Stimulated activated CD8-positive, alpha-beta memory T cell treated with anti-CD3 and anti-CD28 coated beads, Interleukin-12 subunit alpha, Interleukin-12 subunit beta, amount 100 ng/mL, for 24 hours (primary cell): ENCODE measurements around the gene MRPL37.

Experiments
- DNase-seq: peaks from one replicate; pipeline ENCODE4 v3.0.0-alpha.2; 2020; ENCODE audit errors: extremely low read depth

Gene MRPL37

GRCh38 chr1:54240741-54241335, 40.9 kb downstream of the MRPL37 start:
- DNase-seq, result no peak

GRCh38 chr1:54241364-54241763, 41.4 kb downstream of the MRPL37 start:
- DNase-seq, result no peak

- no peak for DNase-seq
Observed at GRCh38 chr1:54243022-54243421, 43.1 kb downstream of the MRPL37 start.

DNA sequence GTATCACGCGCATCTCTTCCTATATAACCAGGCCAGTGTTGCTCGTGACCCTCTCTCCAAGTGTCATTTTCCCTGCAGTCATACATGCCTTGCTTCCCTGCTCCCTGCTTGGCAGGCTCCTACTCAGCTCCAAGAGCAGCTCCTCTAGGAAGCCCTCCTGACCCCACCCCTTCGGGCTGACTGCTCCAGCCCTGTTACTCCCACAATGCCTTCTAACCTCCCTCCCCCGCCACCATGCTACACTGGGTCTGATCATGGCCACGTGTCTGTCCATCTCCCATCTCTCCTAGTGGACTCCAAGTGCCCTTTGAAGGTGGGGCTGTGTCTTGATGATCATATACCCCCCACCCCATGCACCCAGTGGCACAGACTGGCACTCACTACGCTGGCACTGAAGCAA, 44.7 kb downstream of the MRPL37 start:
- no peak for DNase-seq

- no peak for DNase-seq
Observed at GRCh38 chr1:54245501-54245900, 45.5 kb downstream of the MRPL37 start.

DNA sequence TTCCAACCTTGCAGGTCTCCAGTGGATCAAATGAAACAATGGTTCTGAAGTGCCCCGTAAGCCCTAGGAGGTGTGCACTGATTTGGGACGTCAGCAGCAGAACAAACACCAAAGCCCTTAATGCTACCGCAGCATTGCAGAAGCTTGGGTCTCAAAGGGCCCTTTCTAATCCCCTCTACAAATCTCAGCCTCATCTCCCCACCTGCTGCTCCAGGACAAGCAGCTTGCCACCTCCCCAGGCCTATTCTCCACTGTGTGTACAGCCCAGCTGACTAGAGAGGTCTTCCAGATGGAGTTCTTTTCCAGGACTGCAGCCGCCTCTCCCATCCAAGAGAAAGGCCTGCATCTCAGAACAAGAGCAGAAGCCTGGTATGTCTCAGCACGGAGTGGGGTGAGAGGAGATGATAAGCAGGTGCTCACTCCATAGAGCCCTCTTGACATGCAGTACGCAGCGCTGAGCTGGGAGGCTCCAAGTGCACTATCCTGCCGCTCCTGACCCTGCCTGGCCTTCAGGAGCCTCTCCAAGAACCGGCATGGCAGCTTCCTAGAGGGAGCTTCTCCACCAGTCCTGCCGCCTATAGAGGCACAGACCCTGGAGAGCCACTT, 46.3 kb downstream of the MRPL37 start:
- DNase-seq, result no peak

DNA sequence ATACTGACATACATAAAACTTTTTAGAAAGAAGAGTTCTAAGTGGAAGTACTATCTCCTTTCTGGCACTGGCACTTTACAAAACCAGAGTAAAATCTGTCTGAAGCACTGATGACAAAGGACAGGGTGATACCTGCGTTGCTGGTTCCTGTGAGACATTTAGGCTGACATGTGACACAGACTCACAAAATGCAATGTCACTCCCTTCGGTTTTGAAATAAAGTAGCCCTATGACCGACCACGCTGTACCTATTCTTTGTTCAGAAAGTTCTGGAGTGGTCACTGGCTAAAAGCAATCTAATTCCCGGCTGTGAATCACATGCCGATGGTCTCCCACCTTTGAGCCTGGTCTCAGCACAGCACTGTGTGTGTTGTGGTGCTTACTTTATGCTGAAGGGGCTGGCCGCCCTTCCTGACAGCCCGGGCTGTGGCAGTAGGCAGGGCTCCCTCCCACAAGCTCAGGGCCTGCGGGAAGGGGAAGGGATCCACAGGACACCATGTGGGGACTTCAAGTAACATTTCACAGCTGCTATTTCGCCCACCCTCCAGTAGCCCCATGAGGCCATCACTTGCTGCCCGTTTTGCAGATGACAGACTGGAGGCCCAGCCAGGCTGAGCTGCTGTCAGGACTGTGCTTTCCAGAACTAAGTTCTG, 48.0 kb downstream of the MRPL37 start:
- no peak for DNase-seq

DNA sequence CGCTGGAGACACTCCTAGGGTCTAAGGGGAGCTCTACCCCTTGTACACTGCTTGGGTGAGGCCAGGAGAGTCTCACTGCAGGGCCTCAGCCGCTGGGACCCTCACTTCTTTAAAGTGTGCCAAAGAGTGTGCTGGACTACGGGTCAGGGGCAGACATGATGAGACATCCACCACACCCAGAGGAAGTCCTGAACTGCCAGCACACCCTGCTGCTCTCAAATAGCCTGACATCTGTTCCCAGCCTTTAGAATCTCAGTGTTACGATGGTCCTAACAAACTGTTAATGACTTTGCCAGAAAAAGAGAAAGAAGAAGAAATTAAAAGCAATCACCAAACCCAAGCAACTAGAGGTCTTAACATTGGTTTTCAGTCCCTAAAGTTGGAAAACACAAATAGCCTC, 49.0 kb downstream of the MRPL37 start:
- DNase-seq, result no peak

GRCh38 chr1:54249819-54250435, 50.0 kb downstream of the MRPL37 start:
- DNase-seq, result no peak

- no peak for DNase-seq
Observed at GRCh38 chr1:54250670-54251069, 50.7 kb downstream of the MRPL37 start.

- no peak for DNase-seq
Observed at GRCh38 chr1:54252371-54252936, 52.5 kb downstream of the MRPL37 start.

- no peak for DNase-seq
Observed at GRCh38 chr1:54253480-54253879, 53.5 kb downstream of the MRPL37 start.

DNA sequence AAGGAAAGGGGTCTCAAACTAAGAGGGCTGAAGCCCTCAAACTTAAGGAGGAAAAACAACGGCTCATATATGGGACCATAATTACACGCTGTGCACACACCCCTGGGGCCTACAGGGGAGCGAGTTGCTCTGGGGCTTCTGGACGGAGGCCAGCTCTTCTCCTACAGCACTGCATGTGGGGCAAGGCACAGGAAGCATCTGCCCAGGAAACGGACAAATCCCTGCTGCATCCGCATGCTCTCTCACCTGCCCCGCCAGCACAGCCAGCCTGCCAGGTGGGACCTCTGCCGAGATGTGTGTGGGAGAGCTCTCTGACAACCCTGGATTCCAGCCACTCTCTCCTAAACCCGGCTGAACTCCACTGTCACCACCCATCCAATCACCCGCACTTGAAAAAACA, 54.1 kb downstream of the MRPL37 start:
- no peak for DNase-seq

- DNase-seq, result no peak
Observed at GRCh38 chr1:54255026-54255702, 55.2 kb downstream of the MRPL37 start.

DNA sequence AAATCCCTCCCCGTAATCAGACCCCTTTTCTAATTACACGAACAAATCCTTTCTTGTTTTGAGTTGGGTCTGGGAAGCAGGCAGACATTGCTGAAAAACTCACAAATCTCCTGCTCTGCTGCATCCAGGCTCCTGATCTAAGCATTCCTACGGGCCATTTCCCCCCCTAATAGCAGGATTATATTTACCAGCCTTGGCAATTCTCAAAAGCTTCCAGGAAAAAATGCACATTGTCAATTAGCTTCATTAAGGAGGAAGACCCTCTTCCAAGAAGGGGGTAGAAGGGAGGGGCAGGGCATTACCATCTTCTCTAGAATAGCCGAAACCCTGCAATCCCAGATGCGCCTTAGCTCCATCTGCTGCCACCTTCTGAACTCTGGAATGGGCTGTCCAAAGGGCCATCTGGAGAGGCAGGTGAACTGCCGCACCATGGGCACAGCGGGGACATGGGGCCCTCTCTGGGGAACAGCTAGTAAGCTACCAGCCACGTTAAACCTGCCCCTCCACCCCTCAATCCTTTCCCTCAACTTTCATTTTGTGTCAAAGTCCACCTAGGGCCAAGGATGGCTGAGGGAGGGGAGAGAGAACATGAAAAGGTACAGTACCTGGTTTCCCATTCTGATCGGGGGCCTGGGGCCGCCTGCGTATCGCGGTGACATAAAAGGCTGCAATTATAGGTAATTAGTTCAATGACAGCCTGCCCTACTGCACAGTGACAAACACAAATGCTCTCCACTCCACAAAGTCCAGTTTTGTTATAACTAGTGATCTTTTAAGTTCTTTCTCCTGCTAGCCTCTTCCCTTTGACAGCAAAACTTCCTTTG, 56.8 kb downstream of the MRPL37 start:
- no peak for DNase-seq

DNA sequence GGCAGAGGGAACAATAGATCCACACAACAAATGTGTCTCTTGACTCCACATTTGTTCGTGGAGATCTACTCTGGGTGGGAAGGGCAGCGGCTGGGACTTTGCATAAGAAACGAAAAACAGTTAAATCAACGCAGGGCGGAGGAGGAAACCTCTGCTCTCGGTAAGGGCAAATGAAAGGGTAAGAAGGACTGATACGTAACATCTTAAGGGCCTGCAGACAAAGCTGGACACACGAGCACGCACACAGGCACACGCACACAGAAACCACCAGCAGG, 57.3 kb downstream of the MRPL37 start:
- DNase-seq, result no peak

DNA sequence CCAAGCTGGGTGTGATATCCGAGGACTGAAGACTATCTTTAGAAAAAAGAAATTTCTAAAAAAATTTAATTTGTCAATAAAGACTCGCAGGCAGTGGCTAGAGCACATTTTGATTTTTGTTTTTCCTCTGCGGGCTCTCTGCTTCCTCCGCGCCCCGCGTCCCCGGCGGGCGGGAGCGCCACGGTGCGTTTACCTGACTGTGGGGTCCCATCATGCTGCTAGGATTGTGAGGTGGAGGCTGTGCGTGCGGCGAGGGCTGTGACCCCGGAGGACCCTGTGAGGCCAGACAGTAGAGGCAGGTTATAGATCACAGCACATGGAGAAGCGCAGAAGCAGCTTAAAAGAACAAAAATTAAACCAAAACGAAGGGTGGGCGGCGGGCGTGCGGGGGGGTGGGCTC, 57.9 kb downstream of the MRPL37 start:
- no peak for DNase-seq

GRCh38 chr1:54259546-54260140, 59.7 kb downstream of the MRPL37 start:
- DNase-seq, result no peak

GRCh38 chr1:54260810-54261209, 60.8 kb downstream of the MRPL37 start:
- no peak for DNase-seq

- no peak for DNase-seq
Observed at GRCh38 chr1:54262244-54262643, 62.3 kb downstream of the MRPL37 start.

- DNase-seq, result no peak
Observed at GRCh38 chr1:54263601-54264226, 63.7 kb downstream of the MRPL37 start.
